ENCODE results near the gene DLGAP1. TPM values are rescaled to one million over a fixed set of nuclear protein-coding genes. Genes with fewer than 3 reads are reported as not detected.

DLGAP1 gene
- total RNA-seq, 1 experiment from 2014 or later, result 23.2 TPM

GRCh38 chr18:3832025-3832638, 623.0 kb downstream of the DLGAP1 start:
- no peak overlapping the region for H3K18ac ChIP-seq (ENCODE audit: insufficient read length, low read depth, low read length)
- no peak for TF ChIP-seq CTCF (conservative IDR thresholded peaks at IDR 0.05)
- no peak overlapping the region for H4K5ac ChIP-seq (ENCODE audit: insufficient read length, low read depth, low read length)
- H3K23ac ChIP-seq (ENCODE audit: insufficient read length, low read depth, low read length), result no peak overlapping the region
- H3K9me3 ChIP-seq (ENCODE audit: control insufficient read depth, low read depth, low read length), result no peaks in the 10 kb centered on the region
- H2BK20ac ChIP-seq (ENCODE audit: low read depth, low read length, poor library complexity, severe bottlenecking), result no peak overlapping the region
- H2BK15ac ChIP-seq (ENCODE audit: low read depth, low read length), result no peak overlapping the region
- no peaks in the 10 kb centered on the region for H4K20me1 ChIP-seq (ENCODE audit: control insufficient read depth, insufficient read depth, insufficient read length)
- H4K8ac ChIP-seq (replicated peaks; ENCODE audit: insufficient read length, low read depth, low read length), result no peak overlapping the region
- H3K27ac ChIP-seq (ENCODE audit: insufficient read length, low read depth, low read length), result no peak overlapping the region
- Mint-ChIP-seq H3K27me3 (ENCODE audit: low read depth) (no peaks in the 10 kb centered on the region), H3K27ac (no peak overlapping the region; a peak in 1 of 7 replicates), H3K36me3 (ENCODE audit: insufficient read depth in 1 of 3, low read depth in 3 of 3) (peaks cover 0 to 4% (median 0%) of the 10 kb centered on the region in 3 experiments; a peak in 1 of 7 replicates), H3K9me3 (no peaks in the 10 kb centered on the region), H3K4me1 (peaks cover 23 to 31% of the 10 kb centered on the region in 2 experiments), H3K4me3 (no peak overlapping the region)
- H4K91ac ChIP-seq (ENCODE audit: insufficient read length, low read depth, low read length), result no peak overlapping the region
- H3K4ac ChIP-seq (ENCODE audit: low read depth, low read length), result no peak overlapping the region
- no peak overlapping the region for H3T11ph ChIP-seq (ENCODE audit: low read length)
- no CpG with 5 or more reads among the region's 6 CpGs for WGBS (ENCODE audit: extremely low coverage, insufficient read length, low lambda C conversion rate)
- no peak overlapping the region for H2BK5ac ChIP-seq (ENCODE audit: insufficient read length, low read length)
- H2AFZ ChIP-seq (ENCODE audit: low read length), result no peak overlapping the region
- H2BK120ac ChIP-seq (ENCODE audit: low read depth, low read length, poor library complexity, severe bottlenecking), result no peak overlapping the region
- H3K4me1 ChIP-seq (ENCODE audit: insufficient read depth, low read length), result peaks cover 3% of the 10 kb centered on the region; the same call in 1 of the 2 replicates
- no peak for DNase-seq
- H3K4me2 ChIP-seq (ENCODE audit: insufficient read depth, insufficient read length, low read length), result no peak overlapping the region
- no peaks in the 10 kb centered on the region for H3K27me3 ChIP-seq (ENCODE audit: insufficient read depth, low read length)
- no peaks in the 10 kb centered on the region for H3K79me1 ChIP-seq (ENCODE audit: insufficient read depth, low read depth, low read length, poor library complexity, severe bottlenecking)
- no peak overlapping the region for H3K14ac ChIP-seq (ENCODE audit: insufficient read depth, low read length)
- H2BK12ac ChIP-seq (ENCODE audit: insufficient read length, low read depth, low read length), result no peak overlapping the region
- H2AK5ac ChIP-seq (ENCODE audit: insufficient read length, low read length), result no peak overlapping the region
- H3K79me2 ChIP-seq (ENCODE audit: insufficient read depth, low read length), result no peaks in the 10 kb centered on the region
- H3K9ac ChIP-seq (ENCODE audit: extremely low read depth, insufficient read length, low read length), result no peak overlapping the region
- no peak overlapping the region for H3K56ac ChIP-seq (ENCODE audit: insufficient read length, low read depth, low read length)
- H3K23me2 ChIP-seq (ENCODE audit: insufficient read length, low read depth, low read length, poor library complexity, severe bottlenecking), result no peaks in the 10 kb centered on the region
